Activated CD4-positive, CD25-positive, alpha-beta regulatory T cell treated with anti-CD3 and anti-CD28 coated beads, Interleukin-2, amount 50 U/mL, for 16 hours (primary cell): ENCODE results near the gene CAPN12.

Experiments used
- DNase-seq: peaks from one replicate; pipeline ENCODE4 v3.0.0-alpha.2; 2020; ENCODE audit warnings: low read depth, low spot score

CAPN12 gene

GRCh38 chr19:38682195-38682867 is 61.9 kb downstream of the CAPN12 start:
- no peak for DNase-seq
